ENCODE data around the gene CLIC1.
"Not testable (repeated sequence)": the region's sequence is repeated elsewhere in the genome, so short reads cannot be mapped to it uniquely, and the experiment has no call there.

Gene CLIC1

GRCh38 chr6:31711233-31711632 is 25.1 kb downstream of the CLIC1 start:
- no peak overlapping the region for H3K4me2 ChIP-seq (ENCODE audit: low read length)
- no peak overlapping the region for H4K8ac ChIP-seq (ENCODE audit: low read depth, low read length)
- H4K91ac ChIP-seq (ENCODE audit: low read depth, low read length) = no peak overlapping the region
- H4K12ac ChIP-seq (ENCODE audit: low read depth, low read length) = no peak overlapping the region
- no peak overlapping the region for H3K9ac ChIP-seq (ENCODE audit: low read length)
- no peak overlapping the region for H2BK12ac ChIP-seq (ENCODE audit: low read length)
- no peak overlapping the region for H2BK5ac ChIP-seq (ENCODE audit: low read depth, low read length, poor library complexity)
- H2BK120ac ChIP-seq (ENCODE audit: insufficient read depth, low read length, poor library complexity) = no peak overlapping the region
- no peaks in the 10 kb centered on the region for H3K36me3 ChIP-seq (ENCODE audit: control insufficient read depth in 1 of 2, insufficient read depth in 2 of 2, low read length in 2 of 2)
- no peak overlapping the region for H2AK5ac ChIP-seq (ENCODE audit: low read length)
- H3K4me1 ChIP-seq (ENCODE audit: control insufficient read depth in 1 of 2, insufficient read depth in 2 of 2, low read length in 2 of 2) = peaks cover 6 to 11% of the 10 kb centered on the region in 2 experiments
- no peak overlapping the region for H3K23ac ChIP-seq (ENCODE audit: low read length)
- H3K18ac ChIP-seq (ENCODE audit: low read length) = no peak overlapping the region
- H3K79me2 ChIP-seq (ENCODE audit: control insufficient read depth, insufficient read depth, low read length, poor library complexity) = no peaks in the 10 kb centered on the region
- no peak overlapping the region for H3K4me3 ChIP-seq (ENCODE audit: low read depth, low read length)
- DNase-seq = no peak
- peaks cover 2% of the 10 kb centered on the region for H3K79me1 ChIP-seq (ENCODE audit: low read length)
- WGBS (ENCODE audit: extremely low coverage, insufficient coverage, insufficient read length) = no CpG with 5 or more reads among the region's 8 CpGs
- H3K4ac ChIP-seq (ENCODE audit: low read depth, low read length) = no peak overlapping the region
- H3K14ac ChIP-seq (ENCODE audit: low read length) = no peak overlapping the region
- H3K9me3 ChIP-seq (ENCODE audit: insufficient read depth, low read depth, low read length) = peaks cover 2% of the 10 kb centered on the region
- no peak overlapping the region for H2AFZ ChIP-seq (ENCODE audit: insufficient read depth, low read length, poor library complexity)
- H3K27ac ChIP-seq (ENCODE audit: low read depth, low read length) = no peak overlapping the region
- H3K27me3 ChIP-seq (ENCODE audit: insufficient read depth, low read length) = no peaks in the 10 kb centered on the region

DNA sequence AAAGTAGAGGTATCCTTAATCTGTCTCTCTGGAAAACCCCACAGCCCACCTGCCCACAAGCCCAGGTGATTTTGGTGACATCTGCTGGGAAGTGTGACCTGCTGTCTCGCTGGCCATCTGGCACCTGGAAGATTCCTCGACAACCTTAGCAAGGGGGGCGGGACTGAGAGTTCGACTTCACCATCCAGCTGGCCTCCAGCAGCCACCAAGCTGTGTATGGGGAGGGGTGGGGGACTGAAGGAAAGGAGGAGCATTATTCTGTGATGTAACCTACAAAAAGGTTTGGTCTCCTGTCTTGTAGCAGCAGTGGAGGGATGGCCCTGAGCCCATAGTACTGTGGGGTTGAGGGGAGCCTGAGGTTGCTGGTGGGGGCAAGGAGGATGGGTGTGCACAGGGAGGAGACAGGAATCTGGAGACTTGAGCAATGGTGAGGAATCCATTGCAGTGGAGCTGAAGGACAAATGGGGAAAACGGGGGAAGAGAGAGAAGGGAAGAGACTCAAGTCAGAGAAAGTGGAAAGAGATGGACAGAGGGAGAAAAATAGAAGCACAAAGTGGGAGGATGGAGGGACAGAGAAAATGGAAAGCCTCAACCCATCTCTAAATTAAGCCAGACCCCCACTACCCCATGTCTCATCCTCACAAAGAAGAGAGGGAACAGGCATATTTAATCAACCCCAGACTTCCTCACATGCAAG is 25.7 kb downstream of the CLIC1 start:
- Histone ChIP-seq H2BK12ac (ENCODE audit: low read length) (no peak overlapping the region), H3K14ac (ENCODE audit: low read length) (no peak overlapping the region), H3K79me2 (ENCODE audit: control insufficient read depth, insufficient read depth, low read length, poor library complexity) (no peaks in the 10 kb centered on the region), H3K79me1 (ENCODE audit: low read length) (peaks cover 2% of the 10 kb centered on the region), H2AK5ac (ENCODE audit: low read length) (no peak overlapping the region), H4K12ac (ENCODE audit: low read depth, low read length) (no peak overlapping the region), H2BK5ac (ENCODE audit: low read depth, low read length, poor library complexity) (no peak overlapping the region), H2BK120ac (ENCODE audit: insufficient read depth, low read length, poor library complexity) (no peak overlapping the region), H4K8ac (ENCODE audit: low read depth, low read length) (no peak overlapping the region), H2AFZ (ENCODE audit: insufficient read depth, low read length, poor library complexity) (no peak overlapping the region), H3K4ac (ENCODE audit: low read depth, low read length) (no peak overlapping the region), H4K91ac (ENCODE audit: low read depth, low read length) (no peak overlapping the region), H3K9ac (ENCODE audit: low read length) (no peak overlapping the region), H3K36me3 (ENCODE audit: control insufficient read depth in 1 of 2, insufficient read depth in 2 of 2, low read length in 2 of 2) (no peaks in the 10 kb centered on the region), H3K23ac (ENCODE audit: low read length) (no peak overlapping the region), H3K9me3 (ENCODE audit: insufficient read depth, low read depth, low read length) (peaks cover 2% of the 10 kb centered on the region), H3K4me2 (ENCODE audit: low read length) (no peak overlapping the region), H3K18ac (ENCODE audit: low read length) (no peak overlapping the region), H3K4me3 (ENCODE audit: low read depth, low read length) (no peak overlapping the region), H3K27me3 (ENCODE audit: insufficient read depth, low read length) (no peaks in the 10 kb centered on the region), H3K27ac (ENCODE audit: low read depth, low read length) (no peak overlapping the region), H3K4me1 (ENCODE audit: control insufficient read depth in 1 of 2, insufficient read depth in 2 of 2, low read length in 2 of 2) (peaks cover 6 to 11% of the 10 kb centered on the region in 2 experiments)
- DNase-seq = no peak
- WGBS (ENCODE audit: extremely low coverage, insufficient coverage, insufficient read length) = no CpG with 5 or more reads among the region's 5 CpGs

- H3K79me1 ChIP-seq (ENCODE audit: low read length); H3K4me1 ChIP-seq (ENCODE audit: control insufficient read depth in 1 of 2, insufficient read depth in 2 of 2, low read length in 2 of 2); H3K4me2 ChIP-seq (ENCODE audit: low read length); H3K9me3 ChIP-seq (ENCODE audit: insufficient read depth, low read depth, low read length); H3K23ac ChIP-seq (ENCODE audit: low read length); H3K4ac ChIP-seq (ENCODE audit: low read depth, low read length); H2AFZ ChIP-seq (ENCODE audit: insufficient read depth, low read length, poor library complexity); H3K79me2 ChIP-seq (ENCODE audit: control insufficient read depth, insufficient read depth, low read length, poor library complexity); H2AK5ac ChIP-seq (ENCODE audit: low read length); H2BK5ac ChIP-seq (ENCODE audit: low read depth, low read length, poor library complexity); H3K27me3 ChIP-seq (ENCODE audit: insufficient read depth, low read length); H3K4me3 ChIP-seq (ENCODE audit: low read depth, low read length); H2BK120ac ChIP-seq (ENCODE audit: insufficient read depth, low read length, poor library complexity); H4K8ac ChIP-seq (ENCODE audit: low read depth, low read length); H2BK12ac ChIP-seq (ENCODE audit: low read length); H3K9ac ChIP-seq (ENCODE audit: low read length); H3K27ac ChIP-seq (ENCODE audit: low read depth, low read length); DNase-seq; H4K12ac ChIP-seq (ENCODE audit: low read depth, low read length); H3K14ac ChIP-seq (ENCODE audit: low read length); H3K36me3 ChIP-seq (ENCODE audit: control insufficient read depth in 1 of 2, insufficient read depth in 2 of 2, low read length in 2 of 2); H4K91ac ChIP-seq (ENCODE audit: low read depth, low read length); H3K18ac ChIP-seq (ENCODE audit: low read length): not testable (repeated sequence)
- no CpG with 5 or more reads among the region's 11 CpGs for WGBS (ENCODE audit: extremely low coverage, insufficient coverage, insufficient read length)
Measured at GRCh38 chr6:31709157-31709556, 27.2 kb downstream of the CLIC1 start.

GRCh38 chr6:31708224-31708623 is 28.1 kb downstream of the CLIC1 start:
- H2BK120ac ChIP-seq (ENCODE audit: insufficient read depth, low read length, poor library complexity) = no peak overlapping the region
- no peak overlapping the region for H4K91ac ChIP-seq (ENCODE audit: low read depth, low read length)
- DNase-seq = no peak
- no peak overlapping the region for H3K27ac ChIP-seq (ENCODE audit: low read depth, low read length)
- no peak overlapping the region for H4K8ac ChIP-seq (ENCODE audit: low read depth, low read length)
- H3K14ac ChIP-seq (ENCODE audit: low read length) = no peak overlapping the region
- H3K18ac ChIP-seq (ENCODE audit: low read length) = no peak overlapping the region
- no peaks in the 10 kb centered on the region for H3K79me2 ChIP-seq (ENCODE audit: control insufficient read depth, insufficient read depth, low read length, poor library complexity)
- peaks cover 2% of the 10 kb centered on the region for H3K9me3 ChIP-seq (ENCODE audit: insufficient read depth, low read depth, low read length)
- H2AFZ ChIP-seq (ENCODE audit: insufficient read depth, low read length, poor library complexity) = no peak overlapping the region
- no peak overlapping the region for H2AK5ac ChIP-seq (ENCODE audit: low read length)
- H4K12ac ChIP-seq (ENCODE audit: low read depth, low read length) = no peak overlapping the region
- no peaks in the 10 kb centered on the region for H3K4me1 ChIP-seq (ENCODE audit: control insufficient read depth in 1 of 2, insufficient read depth in 2 of 2, low read length in 2 of 2)
- no peak overlapping the region for H3K4ac ChIP-seq (ENCODE audit: low read depth, low read length)
- no peak overlapping the region for H3K4me3 ChIP-seq (ENCODE audit: low read depth, low read length)
- H3K9ac ChIP-seq (ENCODE audit: low read length) = no peak overlapping the region
- H3K36me3 ChIP-seq (ENCODE audit: control insufficient read depth in 1 of 2, insufficient read depth in 2 of 2, low read length in 2 of 2) = no peaks in the 10 kb centered on the region
- H3K79me1 ChIP-seq (ENCODE audit: low read length) = no peaks in the 10 kb centered on the region
- H3K27me3 ChIP-seq (ENCODE audit: insufficient read depth, low read length) = no peaks in the 10 kb centered on the region
- H3K23ac ChIP-seq (ENCODE audit: low read length) = no peak overlapping the region
- H3K4me2 ChIP-seq (ENCODE audit: low read length) = no peak overlapping the region
- no peak overlapping the region for H2BK12ac ChIP-seq (ENCODE audit: low read length)
- no peak overlapping the region for H2BK5ac ChIP-seq (ENCODE audit: low read depth, low read length, poor library complexity)
- WGBS (ENCODE audit: extremely low coverage, insufficient coverage, insufficient read length) = no CpG with 5 or more reads among the region's 3 CpGs

All from trophoblast cell (in vitro differentiated cells and primary cell).